Stimulated activated CD8-positive, alpha-beta memory T cell treated with anti-CD3 and anti-CD28 coated beads, Interleukin-2, amount 100 ng/mL, for 1 hour (primary cell): ENCODE results near the gene RAB5B.
A peak's percentile ranks its signal among the peaks of the same experiment; 100 is the strongest.
"Not testable (repeated sequence)": the region's sequence is repeated elsewhere in the genome, so short reads cannot be mapped to it uniquely, and the experiment has no call there.

ENCODE experiments used
- DNase-seq, 2 donors: peaks; one replicate each; pipeline ENCODE4 v3.0.0-alpha.2; 2020; ENCODE audit warnings: low read depth in 2 of 2

Gene RAB5B

GRCh38 chr12:55982319-55982936 is 8.6 kb downstream of the RAB5B start:
- no peak for DNase-seq

DNA sequence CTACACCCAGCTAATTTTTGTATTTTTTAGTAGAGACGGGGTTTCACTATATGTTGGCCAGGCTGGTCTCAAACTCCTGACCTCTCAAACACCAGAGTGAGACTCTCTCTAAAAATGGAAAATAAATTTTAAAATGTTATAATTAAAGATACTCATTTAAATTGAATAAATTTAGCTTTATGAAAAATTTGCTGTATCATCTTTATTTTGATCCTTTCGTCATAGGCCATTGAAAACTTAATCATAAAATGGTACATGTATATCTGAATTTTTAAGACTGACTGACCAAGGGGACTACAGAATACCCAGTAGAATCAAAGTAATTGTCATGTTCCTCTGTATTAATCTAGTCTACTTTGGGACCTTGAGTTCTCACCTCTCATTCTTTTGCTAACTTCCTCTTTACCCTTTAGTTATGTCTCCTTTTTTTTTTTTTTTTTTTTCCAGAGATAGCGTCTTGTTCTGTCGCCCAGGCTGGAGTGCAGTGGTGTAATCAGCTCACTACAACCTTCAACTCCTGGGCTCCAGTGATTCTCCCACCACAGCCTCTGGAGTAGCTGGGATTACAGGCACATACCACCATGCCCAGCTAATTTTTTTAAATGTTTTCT is 9.5 kb downstream of the RAB5B start:
- DNase-seq = no peak

GRCh38 chr12:55984861-55985260 is 11.0 kb downstream of the RAB5B start:
- DNase-seq = no peak

DNA sequence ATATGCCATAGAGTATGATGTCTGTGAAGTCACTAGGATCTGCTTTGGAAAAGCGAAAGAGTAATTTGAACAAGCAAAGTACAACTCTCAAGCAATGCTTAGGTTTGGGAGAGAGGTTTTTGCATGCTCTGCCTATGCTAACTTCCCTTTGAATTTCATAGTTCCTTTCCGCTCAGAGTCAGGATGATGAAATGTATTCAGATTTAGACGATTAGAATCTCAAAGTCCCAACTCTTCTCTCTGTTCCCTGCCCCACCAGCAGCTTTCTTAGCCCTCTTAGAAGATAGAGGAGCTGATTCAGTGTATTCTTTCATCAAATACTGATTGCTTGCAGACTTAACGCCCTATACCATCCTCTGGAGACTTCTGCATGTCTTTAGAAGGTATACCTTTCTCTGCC is 11.5 kb downstream of the RAB5B start:
- no peak for DNase-seq

DNA sequence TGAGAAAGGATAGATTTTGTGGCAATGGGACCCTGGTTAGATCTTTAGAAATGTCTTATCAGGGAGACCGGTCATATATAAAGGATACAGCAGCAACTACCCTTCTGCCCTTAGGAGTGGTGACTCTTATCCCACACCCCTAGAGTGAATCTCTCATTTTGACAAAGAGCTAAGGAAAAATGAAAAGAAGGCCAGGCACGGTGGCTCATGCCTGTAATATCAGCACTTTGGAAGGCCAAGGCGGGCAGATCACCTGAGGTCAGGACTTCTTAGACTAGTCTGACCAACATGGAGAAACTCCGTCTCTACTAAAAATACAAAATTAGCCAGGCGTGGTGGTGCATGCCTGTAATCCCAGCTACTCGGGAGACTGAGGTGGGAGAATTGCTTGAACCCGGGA is 12.1 kb downstream of the RAB5B start:
- not testable (repeated sequence) for DNase-seq

DNA sequence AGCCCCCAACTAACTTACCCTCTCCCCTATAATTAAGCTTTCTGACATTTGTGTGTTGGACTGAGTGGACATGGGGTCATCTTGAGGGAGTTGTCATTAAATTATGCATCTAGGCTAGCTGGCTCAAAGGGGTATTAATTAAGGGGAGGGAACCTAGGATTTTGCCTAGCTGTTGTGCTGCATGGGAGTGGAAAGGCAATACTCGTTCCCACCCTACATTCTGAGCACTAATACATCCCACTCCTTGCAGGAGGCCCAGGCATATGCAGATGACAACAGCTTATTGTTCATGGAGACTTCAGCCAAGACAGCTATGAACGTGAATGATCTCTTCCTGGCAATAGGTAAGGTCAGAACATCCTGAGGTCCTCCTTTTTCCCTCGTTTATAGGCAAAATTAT is 17.2 kb downstream of the RAB5B start:
- no peak for DNase-seq

DNA sequence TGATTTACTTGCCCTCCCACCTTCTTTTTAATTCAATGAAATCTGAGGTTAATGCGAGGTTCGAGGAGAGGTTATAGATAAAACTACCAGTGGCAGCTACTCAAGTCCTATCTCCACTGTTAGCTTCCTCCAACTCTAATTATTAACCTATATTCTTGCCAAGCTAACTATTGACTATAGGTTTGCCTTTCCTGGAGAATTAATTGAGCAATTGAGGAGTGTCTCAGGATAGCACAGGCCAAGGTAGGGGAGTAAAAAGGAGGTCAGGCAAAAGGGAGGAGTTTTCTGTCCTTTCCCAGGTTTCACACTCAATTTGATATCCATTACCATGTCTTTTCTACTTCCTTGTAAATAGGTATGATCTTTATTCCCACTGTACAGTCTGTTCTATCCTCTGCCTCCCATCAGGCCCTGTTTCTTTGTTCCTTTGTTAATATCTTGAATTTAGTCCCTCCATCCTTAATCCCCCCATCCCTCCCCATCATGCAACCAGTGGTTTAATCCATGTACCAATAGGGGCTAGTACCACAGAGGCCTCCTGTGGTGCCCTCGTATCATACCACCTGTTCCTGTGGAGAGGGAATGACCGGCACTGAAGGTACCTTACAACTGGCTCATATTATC is 19.5 kb downstream of the RAB5B start:
- no peak for DNase-seq

GRCh38 chr12:55995366-55995765 is 21.5 kb downstream of the RAB5B start:
- DNase-seq = no peak

DNA sequence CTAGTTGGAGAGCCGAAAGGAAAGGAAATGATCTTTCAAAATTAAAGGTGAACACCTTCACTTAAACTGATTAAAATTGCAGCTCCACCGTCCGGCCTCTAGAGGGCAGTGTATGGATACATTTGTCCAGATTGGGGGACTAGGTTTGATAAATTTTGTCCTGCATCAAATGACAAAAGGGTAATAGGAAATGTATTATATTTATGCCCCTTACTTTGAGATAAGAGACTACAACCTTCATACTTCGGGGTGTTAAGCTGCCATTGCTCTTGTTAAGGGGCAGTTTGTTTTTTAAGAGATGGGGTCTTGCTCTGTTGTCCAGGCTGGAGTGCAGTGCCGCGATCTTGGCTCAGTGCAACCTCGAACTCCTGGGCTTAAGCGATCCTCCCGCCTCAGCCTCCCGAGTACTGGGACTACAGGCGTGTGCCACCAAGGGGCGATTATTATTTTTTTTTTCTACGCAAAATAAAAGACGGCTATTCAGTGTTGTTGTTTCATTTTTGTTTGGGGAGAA is 22.4 kb downstream of the RAB5B start:
- DNase-seq = peak; percentile 29 to 35

- no peak for DNase-seq
Measured at GRCh38 chr12:55996715-55997534, 23.0 kb downstream of the RAB5B start, which contains the start of gene SUOX. SUOX (plus strand) TSS chr12:55997276; CDS start chr12:56002222, 4,946 bp downstream.

- no peak for DNase-seq
Measured at GRCh38 chr12:55997535-55997859, 23.6 kb downstream of the RAB5B start.

GRCh38 chr12:55999522-55999921 is 25.6 kb downstream of the RAB5B start:
- not testable (repeated sequence) for DNase-seq

- DNase-seq = not testable (repeated sequence)
Measured at GRCh38 chr12:55999999-56000540, 26.2 kb downstream of the RAB5B start.

- DNase-seq = no peak
Measured at GRCh38 chr12:56001487-56002100, 27.7 kb downstream of the RAB5B start.

GRCh38 chr12:56003376-56003775 is 29.5 kb downstream of the RAB5B start:
- not testable (repeated sequence) for DNase-seq

DNA sequence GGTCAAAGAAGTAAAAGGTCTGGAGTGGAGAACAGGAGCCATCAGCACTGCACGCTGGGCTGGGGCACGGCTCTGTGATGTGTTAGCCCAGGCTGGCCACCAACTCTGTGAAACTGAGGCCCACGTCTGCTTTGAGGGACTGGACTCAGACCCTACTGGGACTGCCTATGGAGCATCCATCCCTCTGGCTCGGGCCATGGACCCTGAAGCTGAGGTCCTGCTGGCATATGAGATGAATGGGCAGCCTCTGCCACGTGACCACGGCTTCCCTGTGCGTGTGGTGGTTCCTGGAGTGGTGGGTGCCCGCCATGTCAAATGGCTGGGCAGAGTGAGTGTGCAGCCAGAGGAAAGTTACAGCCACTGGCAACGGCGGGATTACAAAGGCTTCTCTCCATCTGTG is 30.3 kb downstream of the RAB5B start:
- DNase-seq = no peak

- peak; percentile 38 to 61 for DNase-seq
Measured at GRCh38 chr12:56007564-56008559, 34.0 kb downstream of the RAB5B start.

DNA sequence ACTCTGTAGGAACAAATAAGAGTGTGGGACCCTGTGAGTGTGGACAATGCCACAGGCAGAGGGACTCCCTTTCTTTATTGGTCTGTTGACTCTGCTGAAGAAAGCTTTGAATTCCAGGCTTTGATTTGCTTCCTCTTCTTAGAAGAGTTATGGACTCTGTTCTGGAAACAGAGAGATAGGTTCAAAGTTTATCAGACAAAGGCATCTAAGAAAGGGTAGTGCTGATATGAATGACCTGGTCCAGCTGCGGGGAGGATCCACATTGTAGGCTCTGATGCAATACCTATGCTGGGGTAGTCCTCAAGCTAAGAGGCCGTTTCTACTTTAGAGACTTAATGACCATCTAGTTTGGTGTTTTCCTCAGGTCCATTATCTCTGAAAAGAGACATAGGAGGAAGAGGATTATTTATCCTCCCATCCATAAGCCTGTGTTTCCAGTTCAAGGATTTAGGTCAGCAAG is 36.3 kb downstream of the RAB5B start:
- no peak for DNase-seq

- DNase-seq = no peak
Measured at GRCh38 chr12:56011509-56012090, 37.7 kb downstream of the RAB5B start.

GRCh38 chr12:56013482-56013881 is 39.6 kb downstream of the RAB5B start:
- no peak for DNase-seq
